Hindlimb muscle (tissue), 1 donor: Measurements from ENCODE around the gene TBC1D25. TPM values are rescaled to one million over a fixed set of nuclear protein-coding genes. Genes with fewer than 3 reads are reported as not detected.

ENCODE experiments used
- DNase-seq: peaks from one replicate; pipeline ENCODE4 v3.0.0-alpha.2; 2013
- polyA plus RNA-seq: library from polyadenylated mRNA; unstranded; fragments of 120-200 nt; gene quantifications from one replicate; pipeline ENCODE4 v1.2.1, GENCODE V29; 2013; ENCODE audit not compliant: insufficient read length

TBC1D25 gene, protein sequence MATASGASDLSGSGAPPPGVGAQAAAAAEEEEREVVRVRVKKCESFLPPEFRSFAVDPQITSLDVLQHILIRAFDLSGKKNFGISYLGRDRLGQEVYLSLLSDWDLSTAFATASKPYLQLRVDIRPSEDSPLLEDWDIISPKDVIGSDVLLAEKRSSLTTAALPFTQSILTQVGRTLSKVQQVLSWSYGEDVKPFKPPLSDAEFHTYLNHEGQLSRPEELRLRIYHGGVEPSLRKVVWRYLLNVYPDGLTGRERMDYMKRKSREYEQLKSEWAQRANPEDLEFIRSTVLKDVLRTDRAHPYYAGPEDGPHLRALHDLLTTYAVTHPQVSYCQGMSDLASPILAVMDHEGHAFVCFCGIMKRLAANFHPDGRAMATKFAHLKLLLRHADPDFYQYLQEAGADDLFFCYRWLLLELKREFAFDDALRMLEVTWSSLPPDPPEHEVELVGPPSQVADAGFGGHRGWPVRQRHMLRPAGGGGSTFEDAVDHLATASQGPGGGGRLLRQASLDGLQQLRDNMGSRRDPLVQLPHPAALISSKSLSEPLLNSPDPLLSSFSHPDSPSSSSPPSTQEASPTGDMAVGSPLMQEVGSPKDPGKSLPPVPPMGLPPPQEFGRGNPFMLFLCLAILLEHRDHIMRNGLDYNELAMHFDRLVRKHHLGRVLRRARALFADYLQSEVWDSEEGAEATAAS
- polyA plus RNA-seq = 8.1 TPM

- DNase-seq = peak; percentile 94
These were observed at the start of gene TBC1D25 for GRCh38 chrX:48539345-48540027. Gene TBC1D25 (plus strand): TSS chrX:48539714. CDS start chrX:48539798, 84 bp downstream.

GRCh38 chrX:48489892-48490291 lies 49.6 kb upstream of the TBC1D25 start:
- no peak for DNase-seq

DNA sequence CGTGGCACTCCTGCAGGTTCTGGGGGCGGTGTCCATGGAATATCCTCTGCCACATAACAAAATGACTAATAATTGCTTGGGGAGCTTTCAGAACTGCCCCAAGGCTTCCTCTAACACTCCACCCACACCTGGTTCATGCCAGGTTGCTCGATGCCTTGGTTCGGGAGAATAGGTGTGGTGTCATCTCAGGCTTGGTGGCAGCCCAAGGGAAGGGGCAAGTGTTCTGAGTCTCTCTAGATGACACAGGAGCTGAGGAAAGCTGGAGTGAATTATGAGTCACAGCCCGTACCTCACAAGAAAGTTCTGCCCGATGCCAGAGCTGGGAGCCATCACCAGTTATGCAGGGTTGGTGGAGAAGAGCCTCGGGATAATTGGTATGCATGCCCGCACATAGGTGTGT lies 48.9 kb upstream of the TBC1D25 start:
- DNase-seq = no peak

DNA sequence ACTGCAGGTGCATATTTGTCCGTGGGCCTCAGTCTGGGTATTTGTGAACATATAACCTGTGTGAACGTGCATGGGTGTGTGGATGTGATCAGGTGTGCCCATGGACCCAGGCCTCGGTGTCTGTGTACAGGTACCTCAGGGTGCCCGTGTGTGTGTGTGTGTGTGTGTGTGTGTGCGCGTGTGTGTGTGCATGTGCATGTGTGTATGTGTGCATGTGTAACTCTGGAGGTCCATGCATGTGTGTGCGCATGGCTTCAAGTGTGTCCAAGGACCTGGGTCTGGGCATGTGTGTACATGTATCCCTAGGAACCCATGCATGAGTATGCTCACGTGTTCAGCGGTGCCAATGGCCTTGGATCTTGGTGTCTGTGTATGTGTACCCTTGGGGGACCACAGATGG lies 47.7 kb upstream of the TBC1D25 start:
- no peak for DNase-seq

DNA sequence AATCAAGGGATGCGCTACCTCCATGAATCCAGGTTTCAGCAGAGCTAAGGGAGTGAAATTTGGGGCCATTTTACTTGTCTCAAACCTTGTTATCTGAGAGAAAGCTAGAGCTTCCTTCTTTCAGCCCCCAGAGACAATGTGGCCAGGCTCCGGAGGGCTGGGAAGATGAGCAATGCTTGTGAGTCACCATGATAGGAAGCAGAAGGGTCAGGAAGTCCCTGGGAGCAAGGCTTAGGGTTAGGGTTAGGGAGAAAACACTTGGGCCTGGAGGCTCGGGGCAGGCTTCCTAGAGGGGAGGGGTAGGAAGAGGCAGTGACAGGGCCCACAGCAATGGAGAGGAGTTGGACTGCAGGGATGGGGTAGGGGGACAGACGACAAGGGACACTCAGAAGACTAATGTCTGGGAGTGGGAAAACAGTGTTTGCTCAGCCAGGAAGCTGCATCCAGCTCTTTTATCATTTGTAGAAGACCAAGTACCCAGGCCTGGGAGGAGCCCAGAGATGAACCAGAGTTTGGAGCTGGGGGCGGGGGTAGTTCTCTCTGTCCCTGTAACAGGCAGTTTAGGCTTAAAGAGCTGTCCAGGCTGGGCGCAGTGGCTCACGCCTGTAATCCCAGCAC lies 47.1 kb upstream of the TBC1D25 start:
- no peak for DNase-seq

DNA sequence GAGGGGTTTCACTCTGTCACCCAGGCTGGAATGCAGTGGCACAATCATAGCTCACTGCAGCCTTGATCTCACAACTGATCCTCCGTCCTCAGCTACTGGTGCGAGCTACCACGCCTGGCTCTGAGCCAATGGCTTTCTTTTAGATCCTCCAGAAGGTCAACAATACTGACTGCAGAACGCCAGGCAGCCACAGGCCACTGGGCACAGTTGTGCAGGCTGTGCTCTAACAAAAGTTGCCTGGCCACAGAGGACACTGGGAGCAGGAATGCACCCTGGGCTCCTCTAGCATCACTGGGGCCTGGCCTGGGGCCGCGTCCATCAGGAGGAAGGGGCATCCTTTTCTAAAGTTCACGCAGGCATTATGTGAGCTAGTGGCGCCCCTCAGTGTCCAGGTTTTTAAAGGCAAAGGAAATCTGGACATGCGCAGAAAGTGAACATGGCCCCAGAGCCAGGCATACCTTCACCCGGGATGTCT lies 45.6 kb upstream of the TBC1D25 start:
- DNase-seq = no peak

GRCh38 chrX:48496660-48497059 lies 42.9 kb upstream of the TBC1D25 start:
- no peak for DNase-seq

DNA sequence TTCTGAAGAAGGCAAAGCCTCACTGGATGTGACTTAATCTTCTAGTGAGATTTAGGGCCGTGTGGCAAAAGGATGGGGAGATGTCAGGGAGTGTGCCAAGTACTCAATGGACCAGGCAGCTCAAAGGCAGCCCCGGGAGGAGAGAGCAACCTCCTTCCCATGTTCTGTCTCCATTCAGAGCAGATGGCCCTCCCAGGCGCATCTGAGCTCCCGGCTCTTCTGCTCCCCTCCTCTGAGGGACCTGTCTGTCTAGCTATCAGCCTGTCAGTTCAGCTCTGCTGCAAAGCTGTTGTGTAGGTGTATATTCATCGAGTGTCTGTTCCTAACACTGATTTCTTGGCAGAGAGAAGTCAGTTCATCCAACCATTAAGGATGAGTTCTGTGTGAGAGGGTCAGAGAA lies 41.6 kb upstream of the TBC1D25 start:
- no peak for DNase-seq

DNA sequence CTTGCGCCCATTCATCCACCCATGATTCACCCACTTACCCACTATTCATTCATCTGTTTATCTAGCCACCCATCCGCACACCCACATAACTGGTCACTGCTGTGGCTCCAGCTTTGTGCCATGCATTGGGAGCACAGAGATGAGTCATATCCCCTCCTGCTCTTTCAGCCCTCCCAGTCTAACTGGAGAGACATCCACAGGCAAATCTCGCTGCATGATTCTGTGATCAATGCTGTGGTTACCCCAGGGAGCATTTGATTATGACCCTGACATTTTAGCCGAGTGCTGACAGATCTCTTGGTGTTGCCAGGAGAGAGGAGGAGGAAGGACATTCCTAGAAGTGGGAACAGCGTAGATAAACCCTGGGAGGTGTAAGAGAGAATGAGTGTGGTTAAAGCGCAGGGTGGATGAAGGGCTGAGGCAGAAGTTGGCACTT lies 41.1 kb upstream of the TBC1D25 start:
- no peak for DNase-seq

GRCh38 chrX:48504261-48504660 lies 35.3 kb upstream of the TBC1D25 start:
- no peak for DNase-seq

DNA sequence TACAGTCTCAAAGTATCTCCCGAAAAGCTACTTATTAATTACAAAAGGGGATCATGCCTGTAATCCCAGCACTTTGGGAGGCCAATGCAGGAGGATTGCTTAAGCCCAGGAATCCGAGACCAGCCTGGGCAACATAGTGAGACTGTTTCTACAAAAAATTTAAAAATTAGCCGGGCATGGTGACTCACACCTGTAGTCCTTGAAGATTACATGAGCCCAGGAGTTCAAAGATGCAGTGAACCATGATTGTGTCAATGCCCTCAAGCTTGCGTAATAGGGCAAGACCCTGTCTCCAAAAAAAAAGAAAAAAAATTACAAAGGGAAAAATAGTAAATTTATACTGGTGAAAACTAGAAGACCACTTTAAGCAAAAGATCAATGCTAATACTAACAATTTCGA lies 34.0 kb upstream of the TBC1D25 start:
- DNase-seq = no peak

DNA sequence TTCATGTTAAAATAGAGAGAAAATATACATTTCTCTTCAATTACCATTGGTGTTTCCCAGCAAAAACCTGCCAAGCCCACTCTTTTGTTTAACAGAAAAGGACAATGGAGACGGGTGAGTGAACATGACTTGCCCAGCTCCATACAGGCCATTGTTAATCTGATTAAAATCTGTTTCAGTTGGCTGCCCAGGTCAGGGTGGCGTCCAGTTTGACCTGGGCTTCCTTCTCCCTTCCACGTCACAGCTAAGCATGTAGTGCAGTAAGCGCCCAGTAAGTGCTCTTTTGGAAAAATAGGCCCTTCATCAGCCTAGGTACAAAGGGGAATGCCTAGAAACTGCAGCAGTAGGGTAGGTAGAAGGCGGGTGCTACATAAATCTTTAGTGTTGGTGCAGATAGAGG lies 32.3 kb upstream of the TBC1D25 start:
- DNase-seq = no peak

DNA sequence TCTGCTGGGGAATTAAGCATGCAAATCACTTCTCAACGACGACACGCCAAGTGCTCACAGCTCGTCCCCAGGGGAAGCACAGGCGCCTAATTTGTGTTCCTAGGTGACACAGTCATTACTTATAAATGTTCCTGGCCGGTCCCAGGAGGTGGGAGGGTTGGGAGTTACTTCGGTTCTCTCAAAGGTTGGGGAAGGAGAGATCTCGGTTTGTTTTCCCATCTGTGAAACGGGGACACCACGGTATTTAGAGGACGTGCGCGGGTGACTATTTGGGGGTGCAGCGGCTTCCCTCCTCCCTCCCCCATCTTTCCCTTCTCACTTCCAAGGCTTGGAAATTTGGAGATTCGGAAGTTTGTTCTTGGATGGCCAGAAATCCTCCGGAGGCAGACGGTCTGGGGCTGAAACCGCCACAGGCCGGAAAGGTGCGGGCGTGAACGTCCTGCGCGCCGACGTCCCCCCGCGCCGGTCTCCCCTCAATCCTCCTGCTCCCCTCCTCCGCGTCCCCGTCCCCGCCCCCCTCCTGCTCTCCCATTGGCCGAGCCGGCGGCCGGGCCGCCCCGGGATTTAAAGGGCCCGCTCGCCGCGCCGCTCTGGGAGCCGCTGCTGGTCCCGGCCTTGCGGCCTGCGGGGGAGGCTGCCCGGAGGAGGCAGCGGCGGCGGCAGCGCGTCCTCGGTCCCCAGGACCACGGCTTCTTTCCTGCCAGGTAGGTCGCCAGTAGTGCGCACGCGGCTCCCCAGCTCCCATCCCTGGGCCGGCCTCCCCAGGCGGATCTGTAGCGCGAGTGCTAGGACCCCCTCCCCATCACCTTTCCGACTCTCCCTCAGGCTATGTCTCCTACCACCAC lies 30.9 kb upstream of the TBC1D25 start, which contains the start of gene PORCN:
Gene PORCN, plus strand, starts transcription at position 593 of the 845 bp plus-strand sequence. CDS start 829 bp downstream, outside the sequence.
- DNase-seq = peak; percentile 67

DNA sequence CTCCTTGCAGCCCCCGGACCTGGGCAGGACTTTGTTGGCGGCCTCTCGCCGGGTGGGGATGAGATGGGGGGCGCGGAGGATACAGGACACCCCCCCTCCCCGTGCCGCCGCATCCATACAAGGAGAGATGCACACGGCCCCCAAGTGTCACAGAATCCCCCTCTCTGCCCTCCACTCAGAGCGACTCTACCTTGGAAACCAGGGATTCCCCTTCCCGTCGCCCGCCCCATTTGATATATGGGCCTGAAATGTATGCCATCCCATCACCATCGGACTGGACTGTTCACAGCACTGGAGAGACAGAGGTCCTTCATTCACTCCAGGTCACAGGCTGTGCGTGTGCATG lies 30.3 kb upstream of the TBC1D25 start:
- peak; percentile 4 for DNase-seq

DNA sequence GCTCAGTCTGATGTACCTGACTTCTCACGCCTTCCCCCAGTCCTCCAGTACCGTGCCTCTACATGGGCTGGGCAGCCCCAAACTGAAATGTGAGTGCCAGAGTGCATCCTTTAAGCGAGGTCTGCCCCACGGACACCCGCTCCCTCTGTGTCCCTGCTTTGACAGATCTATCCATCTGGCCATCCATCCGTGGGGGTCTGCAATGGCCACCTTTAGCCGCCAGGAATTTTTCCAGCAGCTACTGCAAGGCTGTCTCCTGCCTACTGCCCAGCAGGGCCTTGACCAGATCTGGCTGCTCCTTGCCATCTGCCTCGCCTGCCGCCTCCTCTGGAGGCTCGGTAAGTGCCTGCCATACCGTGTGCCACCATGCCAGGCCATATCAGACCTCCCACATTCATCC lies 29.9 kb upstream of the TBC1D25 start:
- DNase-seq = no peak

DNA sequence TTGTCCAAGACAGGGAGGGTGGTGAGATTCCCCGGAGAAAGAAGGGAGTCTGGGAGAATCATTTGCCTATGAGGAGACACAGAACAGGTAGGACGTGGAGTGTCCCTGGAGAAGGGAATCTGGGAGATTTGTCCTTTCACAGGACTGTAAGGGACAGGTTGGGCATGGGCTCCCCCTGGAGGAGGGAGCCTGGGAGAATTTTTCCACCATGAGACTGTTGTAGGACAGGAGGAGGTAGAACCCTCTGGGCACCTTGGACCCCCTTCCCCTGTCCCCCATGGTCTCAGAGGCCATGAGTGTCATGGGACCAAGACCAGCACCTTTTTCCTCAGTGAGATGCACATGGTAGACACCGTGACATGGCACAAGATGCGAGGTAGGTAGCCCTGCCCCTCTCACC lies 28.0 kb upstream of the TBC1D25 start:
- DNase-seq = no peak

DNA sequence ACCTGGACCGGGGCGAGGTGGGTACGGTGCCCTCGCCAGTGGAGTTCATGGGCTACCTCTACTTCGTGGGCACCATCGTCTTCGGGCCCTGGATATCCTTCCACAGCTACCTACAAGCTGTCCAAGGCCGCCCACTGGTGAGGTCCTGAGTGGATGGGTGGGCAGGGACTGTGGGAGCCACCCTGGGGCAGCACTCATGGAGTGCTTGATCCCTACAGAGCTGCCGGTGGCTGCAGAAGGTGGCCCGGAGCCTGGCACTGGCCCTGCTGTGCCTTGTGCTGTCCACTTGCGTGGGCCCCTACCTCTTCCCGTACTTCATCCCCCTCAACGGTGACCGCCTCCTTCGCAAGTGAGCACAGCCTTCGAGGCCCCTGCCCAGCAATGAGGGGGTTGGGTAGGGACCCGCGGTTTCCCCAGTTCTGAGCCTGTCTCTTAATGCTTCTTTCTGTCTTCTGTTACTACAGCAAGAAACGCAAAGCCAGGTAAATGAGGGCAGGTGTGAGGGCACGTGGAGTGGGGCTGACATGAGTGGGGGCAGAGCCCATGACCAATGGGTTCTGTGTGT lies 27.1 kb upstream of the TBC1D25 start:
- DNase-seq = no peak

- DNase-seq = no peak
These were observed 25.8 kb upstream of the TBC1D25 start for GRCh38 chrX:48513670-48514069.

DNA sequence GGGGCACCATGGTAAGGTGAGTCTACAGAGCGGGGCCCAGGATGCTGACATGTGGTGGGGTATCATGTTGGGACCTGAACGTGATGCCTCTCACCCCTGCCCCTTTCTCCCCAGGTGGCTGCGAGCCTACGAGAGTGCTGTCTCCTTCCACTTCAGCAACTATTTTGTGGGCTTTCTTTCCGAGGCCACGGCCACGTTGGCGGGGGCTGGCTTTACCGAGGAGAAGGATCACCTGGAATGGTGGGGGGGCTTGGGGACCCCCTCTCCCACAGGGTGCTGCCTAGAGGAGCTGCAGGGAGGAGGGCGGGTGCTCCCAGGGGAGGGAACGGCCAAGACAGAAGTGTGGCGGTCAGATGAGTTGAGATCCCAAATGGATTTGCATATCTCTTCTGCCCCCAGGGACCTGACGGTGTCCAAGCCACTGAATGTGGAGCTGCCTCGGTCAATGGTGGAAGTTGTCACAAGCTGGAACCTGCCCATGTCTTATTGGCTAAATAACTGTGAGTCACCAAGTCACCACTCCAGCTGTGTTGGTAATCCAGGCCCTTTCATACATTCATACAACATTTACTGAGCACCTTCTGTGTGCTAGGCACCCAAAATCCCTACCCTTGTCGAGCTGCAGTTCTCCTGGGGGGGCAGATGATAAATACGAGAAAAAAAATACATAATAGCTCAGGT lies 25.2 kb upstream of the TBC1D25 start:
- DNase-seq = no peak

DNA sequence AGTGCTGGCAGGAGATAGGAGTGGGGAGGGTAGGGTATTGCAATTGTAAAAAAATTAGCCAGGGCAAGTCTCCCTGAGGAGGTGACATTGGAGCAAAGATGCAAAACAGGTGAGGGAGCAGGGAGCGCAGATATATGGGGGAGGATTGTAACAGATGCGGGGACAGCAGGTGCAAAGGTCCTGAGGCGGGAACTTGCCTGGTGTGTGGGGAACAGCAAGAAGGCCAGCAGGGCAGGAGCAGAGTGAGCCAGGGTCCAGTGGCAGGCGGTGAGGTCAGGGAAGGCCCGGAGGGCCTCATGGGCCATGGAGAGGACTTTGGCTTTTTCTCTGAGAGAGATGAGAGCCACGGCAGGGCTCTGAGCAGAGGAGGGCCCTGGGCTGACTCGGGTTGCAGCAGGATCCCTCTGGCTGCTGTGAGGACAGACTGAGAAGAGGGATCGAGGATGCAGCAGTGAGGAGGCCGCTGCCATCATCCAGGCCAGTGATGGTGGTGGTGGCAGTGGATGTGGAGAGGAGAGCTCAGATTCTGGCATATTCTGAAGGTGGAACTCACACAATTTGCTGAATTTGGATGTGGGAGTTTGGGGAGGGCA lies 24.6 kb upstream of the TBC1D25 start:
- DNase-seq = no peak
